Measurements from ENCODE around the gene BRAF.

The BRAF gene

DNA sequence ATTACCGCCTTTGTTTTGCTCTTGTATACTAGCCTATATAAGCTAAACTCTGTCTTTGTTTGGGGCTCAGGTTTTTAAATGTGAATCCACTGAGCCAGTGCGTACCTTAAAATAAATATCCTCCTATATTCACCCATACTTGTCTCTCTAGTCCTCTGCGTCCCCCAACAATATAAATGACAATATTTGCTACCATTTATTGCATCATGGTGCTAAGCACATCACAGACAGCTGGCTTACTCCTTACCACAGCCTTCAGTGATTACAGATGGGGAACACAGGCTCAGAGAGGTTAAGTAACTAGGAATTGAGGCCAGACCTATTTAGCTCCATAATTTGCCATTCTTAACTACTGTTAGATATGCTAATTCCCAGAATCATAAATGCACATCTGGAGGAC lies 255.4 kb downstream of the BRAF start:
- Mint-ChIP-seq H3K27me3 (no peaks in the 10 kb centered on the region), H3K4me1 (peaks cover 16% of the 10 kb centered on the region), H3K27ac (no peak overlapping the region), H3K4me3 (no peak overlapping the region), H3K9me3 (no peaks in the 10 kb centered on the region), H3K36me3 (peaks cover 2% of the 10 kb centered on the region)
